SK-N-SH (cell line): ENCODE measurements around the gene CUX1.

Experiments
- CHD2 ChIP-seq: fragments of 150-350 bp; IDR thresholded peaks from 2 replicates; pipeline ENCODE4 v1.6.1; 2018; ENCODE audit warnings: low read length; ENCODE audit not compliant: partially characterized antibody
- CTCF ChIP-seq: fragments of 200-600 bp; sonication (generic); IDR thresholded peaks from 2 replicates; pipeline ENCODE4 v1.6.1; 2017; ENCODE audit warnings: antibody characterized with exemption, mild to moderate bottlenecking, moderate library complexity
- ELF1 ChIP-seq: IDR thresholded peaks from 2 replicates; pipeline ENCODE4 v1.4.0; 2012
- MEF2A ChIP-seq: IDR thresholded peaks from 2 replicates; pipeline ENCODE4 v1.4.0; 2012; ENCODE audit warnings: low read depth, borderline replicate concordance
- POLR2AphosphoS5 ChIP-seq: IDR thresholded peaks from 2 replicates; pipeline ENCODE4 v1.6.1; 2012; ENCODE audit warnings: low read depth, low read length
- RAD21 ChIP-seq: IDR thresholded peaks from 2 replicates; pipeline ENCODE4 v1.6.1; 2012; ENCODE audit warnings: mild to moderate bottlenecking, low read length
- RCOR1 ChIP-seq: fragments of 150-350 bp; IDR thresholded peaks from 2 replicates; pipeline ENCODE4 v1.6.1; 2017; ENCODE audit warnings: antibody characterized with exemption, low read length
- REST ChIP-seq: IDR thresholded peaks from 2 replicates; pipeline ENCODE4 v1.6.1; 2012; ENCODE audit warnings: mild to moderate bottlenecking, low read depth, low read length, moderate library complexity
- USF2 ChIP-seq: fragments of 150-350 bp; IDR thresholded peaks from 2 replicates; pipeline ENCODE4 v1.6.1; 2017; ENCODE audit warnings: antibody characterized with exemption, low read length, low read depth, borderline replicate concordance
- ZBTB33 ChIP-seq: IDR thresholded peaks from 2 replicates; pipeline ENCODE4 v1.4.0; 2012; ENCODE audit warnings: low read depth, borderline replicate concordance

GRCh38 chr7:102223184-102223583 is 405.8 kb downstream of the CUX1 start:
- TF ChIP-seq POLR2AphosphoS5 (no peak), CTCF (no peak), ELF1 (no peak), MEF2A (no peak), ZBTB33 (no peak), RAD21 (no peak), REST (no peak), CHD2 (no peak), USF2 (no peak), RCOR1 (no peak)
